GM10266 (cell line): ENCODE measurements around the gene HAPSTR1.

Source experiments
- DNase-seq: peaks from one replicate; pipeline ENCODE4 v3.0.0; 2012; ENCODE audit errors: extremely low spot score
- CTCF ChIP-seq: IDR thresholded peaks from 2 replicates; pipeline ENCODE4 v1.5.1; 2012; ENCODE audit warnings: mild to moderate bottlenecking, low read depth; ENCODE audit not compliant: control insufficient read depth, insufficient read depth; ENCODE audit errors: missing control alignments

Gene HAPSTR1

GRCh38 chr16:9116141-9116540, 24.7 kb downstream of the HAPSTR1 start:
- DNase-seq = no peak
- TF ChIP-seq CTCF = no peak

DNA sequence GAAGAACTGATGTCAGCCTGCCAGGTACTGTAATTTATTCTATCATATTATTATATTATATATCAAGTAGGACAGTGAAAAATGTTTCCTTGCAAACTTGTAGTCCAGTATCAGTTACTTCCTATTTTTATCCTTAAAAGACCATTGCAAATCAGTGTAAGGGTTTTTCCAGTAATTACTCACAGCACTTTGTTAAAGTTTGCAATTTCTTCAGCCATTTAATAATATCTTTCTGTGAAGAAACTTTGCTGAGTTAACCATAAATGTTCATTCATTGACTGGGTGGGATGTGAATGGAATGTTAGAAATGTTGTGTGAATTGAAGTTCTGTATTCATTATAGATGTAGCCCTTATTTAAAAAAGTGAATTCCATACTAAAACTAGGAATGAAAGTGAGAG, 26.7 kb downstream of the HAPSTR1 start:
- TF ChIP-seq CTCF = no peak
- no peak for DNase-seq

- no peak for TF ChIP-seq CTCF
- DNase-seq = no peak
Observed at GRCh38 chr16:9119795-9120194, 28.4 kb downstream of the HAPSTR1 start.

GRCh38 chr16:9122342-9122741, 30.9 kb downstream of the HAPSTR1 start:
- no peak for DNase-seq
- TF ChIP-seq CTCF = no peak

GRCh38 chr16:9122969-9123368, 31.5 kb downstream of the HAPSTR1 start:
- no peak for DNase-seq
- TF ChIP-seq CTCF = no peak

DNA sequence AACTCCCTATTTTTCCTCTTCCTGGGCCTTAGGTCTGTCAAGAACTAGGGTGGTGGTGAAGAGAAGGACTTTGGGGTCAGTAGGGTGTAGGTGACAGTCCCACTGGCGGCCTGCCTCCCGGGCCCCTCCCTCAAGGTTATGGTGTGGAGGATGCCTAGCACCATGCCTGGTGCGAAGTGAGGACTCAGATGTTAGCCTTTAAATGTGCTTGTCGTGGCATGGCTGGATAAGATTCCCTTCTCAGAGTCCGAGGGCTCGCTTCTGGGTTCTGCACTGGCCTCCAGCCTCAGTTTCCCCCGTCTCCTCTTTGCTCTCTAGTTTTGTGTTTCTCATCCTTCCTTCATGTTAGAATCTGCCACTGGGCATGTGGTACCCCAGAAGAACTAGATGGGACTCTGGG, 32.0 kb downstream of the HAPSTR1 start:
- TF ChIP-seq CTCF = no peak
- no peak for DNase-seq

DNA sequence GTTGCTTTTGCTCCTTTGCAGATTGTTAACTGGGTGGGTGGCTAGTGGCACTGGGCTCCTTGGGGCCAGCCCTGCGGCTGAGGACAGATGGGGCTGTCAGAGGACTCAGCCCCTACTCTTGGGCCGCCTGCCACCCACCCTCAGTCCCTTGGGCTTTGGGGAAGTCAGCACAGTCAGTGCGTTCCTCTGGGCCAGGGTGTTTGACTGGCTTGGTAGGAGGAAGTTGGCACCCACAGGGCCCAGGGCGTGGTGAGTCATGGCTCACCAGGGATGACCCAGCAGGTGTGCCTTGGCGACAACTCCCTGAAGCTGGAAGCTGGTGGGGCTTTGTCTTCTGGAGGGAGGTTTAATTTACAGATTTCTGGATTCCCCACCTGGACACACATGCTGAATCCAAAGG, 32.4 kb downstream of the HAPSTR1 start:
- TF ChIP-seq CTCF = no peak
- DNase-seq = no peak
